ENCODE data around the gene CRB2. TPM values are rescaled to one million over a fixed set of nuclear protein-coding genes. Genes with fewer than 3 reads are reported as not detected.

The CRB2 gene
- total and polyA plus RNA-seq, 2 donors (not counting 3 experiments of a cell fraction or from before 2014, with no cell fraction given): not detected

DNA sequence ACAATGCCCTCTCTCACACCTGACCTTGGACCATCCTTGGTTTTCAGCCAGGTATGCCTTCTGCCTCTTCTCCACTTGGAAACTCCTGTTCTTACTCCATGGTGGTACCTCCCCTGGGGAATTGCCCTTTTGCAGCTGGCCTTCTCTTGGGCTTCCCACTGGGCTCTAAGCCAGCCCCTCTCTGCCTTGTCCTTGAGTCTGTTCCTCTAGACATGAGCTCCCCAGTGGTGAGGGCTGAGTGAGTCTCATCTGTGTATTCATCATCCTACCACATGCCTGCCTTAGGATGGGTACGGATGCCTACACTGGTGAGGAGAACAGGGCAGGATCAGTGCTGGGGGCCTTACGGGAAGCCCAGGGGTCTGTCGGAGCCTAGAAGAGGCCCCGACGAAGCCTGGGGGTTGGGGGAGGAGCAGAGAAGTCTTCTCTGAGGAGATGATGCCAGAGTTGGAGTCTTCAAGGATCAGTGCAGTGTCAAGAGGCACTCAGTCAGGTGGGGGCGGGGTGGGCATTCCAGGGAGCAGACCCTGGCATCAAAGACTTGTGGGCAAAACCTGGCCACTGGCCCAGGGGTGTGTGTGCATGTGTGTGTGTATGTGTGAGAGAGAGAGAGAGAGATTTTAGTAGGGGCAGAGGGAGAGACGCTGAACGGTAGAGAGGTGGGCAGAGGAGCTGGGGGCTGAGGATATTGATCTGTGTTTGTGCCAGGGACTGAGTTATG lies 5.2 kb upstream of the CRB2 start:
- Histone ChIP-seq H3K9me3 (replicated peaks; ENCODE audit: control insufficient read depth, insufficient read depth, low read length) (no peaks in the 10 kb centered on the region), H3K27me3 (ENCODE audit: control insufficient read depth in 2 of 2, insufficient read depth in 2 of 2, low read length in 2 of 2) (peaks cover 0 to 2% of the 10 kb centered on the region in 2 experiments), H3K4me3 (replicated peaks in 1 of 3; ENCODE audit: insufficient read depth in 1 of 3, low read depth in 1 of 3, low read length in 3 of 3) (no peak overlapping the region), H3K9ac (replicated peaks; ENCODE audit: extremely low read depth, insufficient read depth, low read length) (no peak overlapping the region), H3K36me3 (ENCODE audit: control insufficient read depth in 2 of 2, extremely low read depth in 1 of 2, insufficient read depth in 2 of 2, low read length in 2 of 2) (no peaks in the 10 kb centered on the region), H3K79me2 (ENCODE audit: control insufficient read depth, insufficient read depth, low read length) (no peaks in the 10 kb centered on the region), H3K4me2 (ENCODE audit: insufficient read depth, low read length) (no peak overlapping the region), H3K9me1 (replicated peaks; ENCODE audit: control insufficient read depth, extremely low read depth, insufficient read depth, low read length) (no peaks in the 10 kb centered on the region), H4K20me1 (replicated peaks; ENCODE audit: control insufficient read depth, extremely low read depth, insufficient read depth, low read length) (no peaks in the 10 kb centered on the region), H2AFZ (ENCODE audit: low read depth, low read length) (no peak overlapping the region), H3K4me1 (ENCODE audit: control insufficient read depth, extremely low read depth, insufficient read depth, low read length) (no peaks in the 10 kb centered on the region), H3K27ac (ENCODE audit: insufficient read depth, low read depth, low read length) (no peak overlapping the region)
- POLR2A ChIA-PET: interaction anchor here (0.6 kb wide), 1 partner anchor 266 kb away, joined by 3 read pairs; no protein-coding TSS in a partner anchor
- FAIRE-seq (no peak), DNase-seq (ENCODE audit: low read depth, low spot score) (no peak)
- CTCF ChIA-PET: interaction anchor here (0.7 to 4.2 kb wide), 22 partner anchors 10 to 1000 kb away, joined by 3 to 148 read pairs (median 6); partner anchors contain the start of gene RC3H2
- TF ChIP-seq POLR2A (IDR thresholded peaks at IDR 0.05; ENCODE audit: low read depth, low read length): no peak
- dilution Hi-C loops (cut with MboI; ENCODE audit: extremely low pct_ligation_motif_present, low sequenced_read_pairs) (no loop called here), intact Hi-C loops (cut with micrococcal nuclease) (loop anchor here (1.0 to 5.0 kb wide), 5 partner anchors 123 to 448 kb away; no protein-coding TSS in a partner anchor)
- no TSS peak for BruUV-seq (replicated peaks)

DNA sequence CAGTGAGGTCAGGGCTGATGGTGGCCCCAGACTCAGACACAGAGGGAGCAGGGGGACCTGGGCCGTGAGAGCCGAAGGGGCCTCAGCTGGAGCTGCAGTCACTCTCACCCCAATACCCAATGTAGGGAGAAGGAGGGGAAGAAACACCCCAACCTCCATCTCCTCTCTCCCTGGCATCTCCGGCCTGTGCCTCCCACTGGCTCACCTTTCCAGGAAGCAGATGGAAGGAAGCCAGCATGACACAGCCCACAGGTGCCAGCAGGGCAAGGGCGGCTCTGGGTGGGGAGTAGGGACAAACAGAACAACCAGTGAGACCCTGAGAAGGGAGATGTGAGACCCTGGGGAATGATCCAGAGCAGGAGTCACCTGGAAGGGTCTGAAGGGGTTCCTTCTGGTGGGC lies 3.0 kb upstream of the CRB2 start:
- no TSS peak for BruUV-seq (replicated peaks)
- Histone ChIP-seq H3K9me3 (replicated peaks; ENCODE audit: control insufficient read depth, insufficient read depth, low read length) (no peaks in the 10 kb centered on the region), H3K36me3 (ENCODE audit: control insufficient read depth in 2 of 2, extremely low read depth in 1 of 2, insufficient read depth in 2 of 2, low read length in 2 of 2) (no peaks in the 10 kb centered on the region), H3K79me2 (ENCODE audit: control insufficient read depth, insufficient read depth, low read length) (no peaks in the 10 kb centered on the region), H3K9me1 (replicated peaks; ENCODE audit: control insufficient read depth, extremely low read depth, insufficient read depth, low read length) (no peaks in the 10 kb centered on the region), H3K27me3 (ENCODE audit: control insufficient read depth in 2 of 2, insufficient read depth in 2 of 2, low read length in 2 of 2) (peaks cover 0 to 2% of the 10 kb centered on the region in 2 experiments), H3K4me2 (ENCODE audit: insufficient read depth, low read length) (no peak overlapping the region), H2AFZ (ENCODE audit: low read depth, low read length) (no peak overlapping the region), H3K4me1 (ENCODE audit: control insufficient read depth, extremely low read depth, insufficient read depth, low read length) (no peaks in the 10 kb centered on the region), H3K27ac (ENCODE audit: insufficient read depth, low read depth, low read length) (no peak overlapping the region), H3K4me3 (replicated peaks in 1 of 3; ENCODE audit: insufficient read depth in 1 of 3, low read depth in 1 of 3, low read length in 3 of 3) (no peak overlapping the region), H4K20me1 (replicated peaks; ENCODE audit: control insufficient read depth, extremely low read depth, insufficient read depth, low read length) (no peaks in the 10 kb centered on the region), H3K9ac (replicated peaks; ENCODE audit: extremely low read depth, insufficient read depth, low read length) (no peak overlapping the region)
- ChIA-PET POLR2A (no interaction called here), CTCF (interaction anchor here (1.0 to 4.7 kb wide), 6 partner anchors 8 to 272 kb away, joined by 4 to 117 read pairs (median 10); no protein-coding TSS in a partner anchor)
- TF ChIP-seq, protein P1, sequence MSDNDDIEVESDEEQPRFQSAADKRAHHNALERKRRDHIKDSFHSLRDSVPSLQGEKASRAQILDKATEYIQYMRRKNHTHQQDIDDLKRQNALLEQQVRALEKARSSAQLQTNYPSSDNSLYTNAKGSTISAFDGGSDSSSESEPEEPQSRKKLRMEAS (IDR thresholded peaks at IDR 0.05; ENCODE audit: insufficient read depth, insufficient read length): no peak
- TF ChIP-seq JUN (IDR thresholded peaks at IDR 0.05; ENCODE audit: borderline replicate concordance, insufficient read depth, insufficient read length, low read depth) (no peak), FOS (IDR thresholded peaks at IDR 0.05; ENCODE audit: borderline replicate concordance, insufficient read depth, low read length) (no peak), POLR2A (IDR thresholded peaks at IDR 0.05; ENCODE audit: low read depth, low read length) (no peak), GATA2 (IDR thresholded peaks at IDR 0.05; ENCODE audit: insufficient read depth, insufficient read length, low read depth, low read length) (no peak), POLR2AphosphoS5 (IDR thresholded peaks at IDR 0.05; ENCODE audit: insufficient read depth, low read depth, low read length) (no peak), EZH2 (IDR thresholded peaks at IDR 0.05; ENCODE audit: borderline replicate concordance, low read depth, low read length, severe bottlenecking) (no peak), MYC (IDR thresholded peaks at IDR 0.05; ENCODE audit: low read depth, low read length) (no peak)
- TF ChIP-seq, protein P2, sequence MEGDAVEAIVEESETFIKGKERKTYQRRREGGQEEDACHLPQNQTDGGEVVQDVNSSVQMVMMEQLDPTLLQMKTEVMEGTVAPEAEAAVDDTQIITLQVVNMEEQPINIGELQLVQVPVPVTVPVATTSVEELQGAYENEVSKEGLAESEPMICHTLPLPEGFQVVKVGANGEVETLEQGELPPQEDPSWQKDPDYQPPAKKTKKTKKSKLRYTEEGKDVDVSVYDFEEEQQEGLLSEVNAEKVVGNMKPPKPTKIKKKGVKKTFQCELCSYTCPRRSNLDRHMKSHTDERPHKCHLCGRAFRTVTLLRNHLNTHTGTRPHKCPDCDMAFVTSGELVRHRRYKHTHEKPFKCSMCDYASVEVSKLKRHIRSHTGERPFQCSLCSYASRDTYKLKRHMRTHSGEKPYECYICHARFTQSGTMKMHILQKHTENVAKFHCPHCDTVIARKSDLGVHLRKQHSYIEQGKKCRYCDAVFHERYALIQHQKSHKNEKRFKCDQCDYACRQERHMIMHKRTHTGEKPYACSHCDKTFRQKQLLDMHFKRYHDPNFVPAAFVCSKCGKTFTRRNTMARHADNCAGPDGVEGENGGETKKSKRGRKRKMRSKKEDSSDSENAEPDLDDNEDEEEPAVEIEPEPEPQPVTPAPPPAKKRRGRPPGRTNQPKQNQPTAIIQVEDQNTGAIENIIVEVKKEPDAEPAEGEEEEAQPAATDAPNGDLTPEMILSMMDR (IDR thresholded peaks at IDR 0.05; ENCODE audit: extremely low read depth in 1 of 2, insufficient read depth in 1 of 2, low read depth in 1 of 2, low read length in 2 of 2): no peak
- intact Hi-C loops (cut with micrococcal nuclease) (loop anchor here (5.0 kb wide), 3 partner anchors 126 to 451 kb away; no protein-coding TSS in a partner anchor), dilution Hi-C loops (cut with MboI; ENCODE audit: extremely low pct_ligation_motif_present, low sequenced_read_pairs) (no loop called here)
- no peak for DNase-seq (ENCODE audit: low read depth, low spot score)
- FAIRE-seq: no peak
